Pancreas (tissue), 10 donors: ENCODE data around the gene RAF1. TPM values are rescaled to one million over a fixed set of nuclear protein-coding genes. Genes with fewer than 3 reads are reported as not detected.
A peak's percentile ranks its signal among the peaks of the same experiment; 100 is the strongest.

Experiments used
- ATAC-seq, 4 donors: fragments of 200-7000 bp; cut with Tn5 transposase; one replicate each; pipeline versions ENCODE4 v1.8.0 to v1.9.1; 2020; ENCODE audit warnings: mild to moderate bottlenecking in 4 of 4, moderate library complexity in 4 of 4
- DNase-seq, 6 donors: peaks; one replicate each; pipeline ENCODE4 v3.0.0-alpha.2; 2020
- FAIRE-seq: peaks from 2 replicates; lab custom pipeline; 2012; peaks lifted over from hg19 to GRCh38; lab: Jason Lieb, UNC
- H3K27ac ChIP-seq, 4 donors: fragments of 200-600 bp; sonication (generic); 1 replicate in 3 of 4; 2 replicates in 1 of 4; pipeline versions ENCODE4 v1.5.0 to v1.8.0; 2020
- H3K27me3 ChIP-seq, 4 donors: fragments of 200-600 bp; one replicate each; pipeline ENCODE4 v1.8.0; 2021
- H3K36me3 ChIP-seq, 3 donors: fragments of 200-600 bp; sonication (generic) in 1 of 3; one replicate each; pipeline versions ENCODE4 v1.5.0 to v1.8.0; 2020 to 2021
- H3K4me1 ChIP-seq, 3 donors: fragments of 200-600 bp; one replicate each; pipeline ENCODE4 v1.8.0; 2021
- H3K4me3 ChIP-seq, 4 donors: fragments of 200-600 bp; sonication (generic) in 2 of 4; one replicate each; pipeline versions ENCODE4 v1.5.0 to v1.8.0; 2020 to 2021
- H3K9me3 ChIP-seq, 4 donors: fragments of 200-600 bp; one replicate each; pipeline ENCODE4 v1.8.0; 2021
- WGBS, 2 donors: extraction: QIAGEN DNeasy Blood & Tissue Kit; methylation state at CpG; one replicate each; pipeline ENCODE4 v1.1.7; 2013; 5-methylcytosine and 5-hydroxymethylcytosine counted together
- intact Hi-C, 3 donors: fragments of 100-400 bp; cut with DNase I; formaldehyde crosslinking; loops; one replicate each; pipeline versions ENCODE4 v1.11.1 to v1.14.2; 2022
- polyA plus RNA-seq, 2 donors: library from polyadenylated mRNA; stranded (reverse); fragments of 200-250 nt; gene quantifications; one replicate each; pipeline ENCODE4 v1.2.3, GENCODE V29; 2013
- total RNA-seq, 6 donors: library from RNA; stranded (reverse); fragmentation: NEBNext Ultra II Directional in 4 of 6; extraction: Animal tissue kit (Norgen Biotek cat#: 25700) in 4 of 6; gene quantifications; one replicate each; pipeline versions ENCODE4 v1.2.1 to v1.2.4, GENCODE V29; 2021 to 2023
- TF ChIP-seq, protein P1 (sequence below), 4 donors: fragments of 200-600 bp; sonication (generic) in 3 of 4; IDR thresholded peaks; one replicate each; pipeline versions ENCODE4 v1.5.0 to v1.8.0; 2021; ENCODE audit warnings: antibody characterized with exemption in 4 of 4
- donor health status: healthy with polysubstance abuse.
- donor health status: DM: no; HTN: no; CAD: no; lungs with moderate emphysema.
- donor health status: DM: no; HTN: no; CAD: no.
- donor health status: control.
- donor health status: control.
- donor health status: Bipolar disorder and iron deficiency.
- donor health status: DM: yes; HTN: yes; CAD: no.
- donor health status: DM: no; HTN: no; CAD: no.
- donor health status: DM: no; HTN: no; CAD: no.
- donor health status: DM: yes; HTN: yes; CAD: no.

Gene RAF1
- total and polyA plus RNA-seq, 8 donors, result 29.1 to 46.9 (median 38.1) TPM

- ATAC-seq, result peak in 1 of 4 donors; percentile 33
- no peak overlapping the region for H3K27ac ChIP-seq
- WGBS, 2 donors, result 100% methylated on average over 1 of the region's 4 CpGs
- intact Hi-C loops, result no loop called here
- H3K4me3 ChIP-seq, result no peak overlapping the region
- H3K36me3 ChIP-seq, result peaks cover 0 to 35% (median 5%) of the 10 kb centered on the region in 3 donors
- no peaks in the 10 kb centered on the region for H3K27me3 ChIP-seq
- DNase-seq, result no peak
- H3K4me1 ChIP-seq, result peaks cover 0 to 10% (median 2%) of the 10 kb centered on the region in 3 donors
- no peak for FAIRE-seq
- TF ChIP-seq, protein P1, sequence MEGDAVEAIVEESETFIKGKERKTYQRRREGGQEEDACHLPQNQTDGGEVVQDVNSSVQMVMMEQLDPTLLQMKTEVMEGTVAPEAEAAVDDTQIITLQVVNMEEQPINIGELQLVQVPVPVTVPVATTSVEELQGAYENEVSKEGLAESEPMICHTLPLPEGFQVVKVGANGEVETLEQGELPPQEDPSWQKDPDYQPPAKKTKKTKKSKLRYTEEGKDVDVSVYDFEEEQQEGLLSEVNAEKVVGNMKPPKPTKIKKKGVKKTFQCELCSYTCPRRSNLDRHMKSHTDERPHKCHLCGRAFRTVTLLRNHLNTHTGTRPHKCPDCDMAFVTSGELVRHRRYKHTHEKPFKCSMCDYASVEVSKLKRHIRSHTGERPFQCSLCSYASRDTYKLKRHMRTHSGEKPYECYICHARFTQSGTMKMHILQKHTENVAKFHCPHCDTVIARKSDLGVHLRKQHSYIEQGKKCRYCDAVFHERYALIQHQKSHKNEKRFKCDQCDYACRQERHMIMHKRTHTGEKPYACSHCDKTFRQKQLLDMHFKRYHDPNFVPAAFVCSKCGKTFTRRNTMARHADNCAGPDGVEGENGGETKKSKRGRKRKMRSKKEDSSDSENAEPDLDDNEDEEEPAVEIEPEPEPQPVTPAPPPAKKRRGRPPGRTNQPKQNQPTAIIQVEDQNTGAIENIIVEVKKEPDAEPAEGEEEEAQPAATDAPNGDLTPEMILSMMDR (IDR thresholded peaks at IDR 0.05), result no peak
- H3K9me3 ChIP-seq, result no peaks in the 10 kb centered on the region
Measured at GRCh38 chr3:12590096-12590495, 73.8 kb downstream of the RAF1 start.

GRCh38 chr3:12588039-12589009, 75.6 kb downstream of the RAF1 start:
- peaks cover 0 to 10% (median 2%) of the 10 kb centered on the region in 3 donors for H3K4me1 ChIP-seq
- WGBS, 2 donors, result 78 to 82% methylated on average over 7 of the region's 7 CpGs
- ATAC-seq (no peak), DNase-seq (no peak), FAIRE-seq (no peak)
- H3K4me3 ChIP-seq, result no peak overlapping the region
- no peaks in the 10 kb centered on the region for H3K9me3 ChIP-seq
- H3K36me3 ChIP-seq, result peaks cover 0 to 53% (median 19%) of the 10 kb centered on the region in 3 donors
- intact Hi-C loops, result no loop called here
- no peaks in the 10 kb centered on the region for H3K27me3 ChIP-seq
- TF ChIP-seq, protein P1 (IDR thresholded peaks at IDR 0.05), result no peak
- no peak overlapping the region for H3K27ac ChIP-seq

GRCh38 chr3:12586403-12586802, 77.5 kb downstream of the RAF1 start:
- Histone ChIP-seq H3K36me3 (peaks cover 0 to 69% (median 26%) of the 10 kb centered on the region in 3 donors), H3K9me3 (no peaks in the 10 kb centered on the region), H3K4me3 (no peak overlapping the region), H3K4me1 (no peaks in the 10 kb centered on the region), H3K27me3 (no peaks in the 10 kb centered on the region), H3K27ac (no peak overlapping the region)
- FAIRE-seq (no peak), DNase-seq (no peak), ATAC-seq (no peak)
- TF ChIP-seq, protein P1 (IDR thresholded peaks at IDR 0.05), result no peak
- intact Hi-C loops, result no loop called here
- WGBS, 2 donors, result 85% methylated on average over 3 of the region's 3 CpGs

DNA sequence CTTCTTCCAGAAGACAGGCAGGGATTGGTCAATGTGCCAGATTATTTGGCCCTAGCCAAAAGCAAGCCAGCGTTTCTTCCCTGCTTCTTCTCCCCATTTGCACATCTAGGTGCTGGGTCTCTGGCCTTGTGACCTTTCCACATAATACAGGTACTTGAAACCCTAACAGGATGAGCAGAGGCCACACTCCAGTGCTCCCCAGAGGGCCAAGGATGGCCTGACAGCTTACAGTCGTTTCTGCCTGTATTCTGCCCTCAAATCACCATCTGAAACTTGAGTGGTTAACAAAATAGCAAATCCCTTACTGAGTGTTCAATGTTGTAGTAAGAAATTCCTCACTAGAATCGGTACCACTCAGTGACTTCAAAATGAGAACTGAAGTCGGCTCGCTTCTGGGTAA, 77.9 kb downstream of the RAF1 start:
- Histone ChIP-seq H3K4me3 (no peak overlapping the region), H3K4me1 (no peaks in the 10 kb centered on the region), H3K36me3 (peaks cover 0 to 65% (median 26%) of the 10 kb centered on the region in 3 donors), H3K9me3 (no peaks in the 10 kb centered on the region), H3K27me3 (no peaks in the 10 kb centered on the region), H3K27ac (no peak overlapping the region)
- intact Hi-C loops, result no loop called here
- ATAC-seq (no peak), DNase-seq (no peak), FAIRE-seq (no peak)
- WGBS, 2 donors, result 70% methylated on average over 5 of the region's 5 CpGs
- TF ChIP-seq, protein P1 (IDR thresholded peaks at IDR 0.05), result no peak

DNA sequence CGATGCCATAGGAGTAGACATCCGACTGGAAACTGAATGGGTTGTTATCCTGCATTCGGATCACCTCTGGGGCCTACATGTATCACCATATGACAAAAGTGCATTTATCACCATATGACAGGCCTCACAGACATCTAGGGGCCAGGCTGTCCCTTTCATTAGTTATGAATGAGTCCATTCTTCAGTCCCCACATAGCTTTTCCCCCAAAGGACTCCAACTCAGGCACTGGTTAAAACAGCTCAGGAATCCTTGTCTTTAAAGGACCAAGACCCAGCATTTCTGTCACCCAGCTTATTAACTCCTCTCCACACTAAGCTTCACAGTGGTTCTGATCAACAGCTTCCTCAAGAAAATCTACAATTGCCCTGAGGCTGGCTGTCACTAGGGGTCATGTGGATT, 78.7 kb downstream of the RAF1 start:
- 76 to 92% methylated on average over 3 of the region's 3 CpGs for WGBS, 2 donors
- H3K27me3 ChIP-seq, result no peaks in the 10 kb centered on the region
- DNase-seq, result no peak
- no peak overlapping the region for H3K4me3 ChIP-seq
- H3K4me1 ChIP-seq, result peaks cover 0 to 1% (median 0%) of the 10 kb centered on the region in 3 donors
- no peaks in the 10 kb centered on the region for H3K9me3 ChIP-seq
- H3K27ac ChIP-seq, result no peak overlapping the region
- no peak for FAIRE-seq
- peaks cover 0 to 65% (median 26%) of the 10 kb centered on the region in 3 donors for H3K36me3 ChIP-seq
- TF ChIP-seq, protein P1 (IDR thresholded peaks at IDR 0.05), result no peak
- no peak for ATAC-seq
- intact Hi-C loops, result no loop called here
